A549 (cell line): Measurements from ENCODE around the gene CHST11. TPM values are rescaled to one million over a fixed set of nuclear protein-coding genes. Genes with fewer than 3 reads are reported as not detected.

Experiments used
- ATAC-seq, 2 experiments: fragments of 200-7000 bp in 1 of 2; fragments of >200 bp in 1 of 2; cut with Nextera tagmentation in 1 of 2; cut with Tn5 transposase in 1 of 2; 3 replicates each; pipeline versions ENCODE4 v1.8.0 to v1.9.1; 2018 to 2020; ENCODE audit warnings: mild to moderate bottlenecking in 1 of 2, moderate library complexity in 1 of 2
- CTCF ChIA-PET: fragments of 300-600 bp; sonication (Branson Sonifier 250); formaldehyde crosslinking; extraction: SDS; loops from one replicate; lab custom pipeline; 2021; ENCODE audit warnings: antibody characterized with exemption, inconsistent platforms; lab: Yijun Ruan, JAX
- POLR2A ChIA-PET: fragments of 350-600 bp; formaldehyde crosslinking; extraction: SDS; loops from one replicate; lab custom pipeline; 2021; ENCODE audit warnings: antibody characterized with exemption, inconsistent platforms; lab: Yijun Ruan, JAX
- DNase-seq, 2 experiments: peaks; one replicate each; pipeline versions ENCODE4 v3.0.0 to v3.0.0-alpha.2; 2011 to 2016; ENCODE audit warnings: low read depth in 1 of 2, low spot score in 1 of 2
- FAIRE-seq: peaks from 2 replicates; lab custom pipeline; 2011; peaks lifted over from hg19 to GRCh38; lab: Jason Lieb, UNC
- H3K27ac ChIP-seq, 2 experiments: fragments of >200 bp; sonication (Bioruptor Twin); formaldehyde crosslinking; 3 replicates each; pipeline ENCODE4 v1.5.1; 2016 to 2017
- H3K4me1 ChIP-seq: fragments of >200 bp; sonication (Bioruptor Twin); formaldehyde crosslinking; 3 replicates; pipeline ENCODE4 v1.6.1; 2016
- H3K4me2 ChIP-seq: fragments of >200 bp; sonication (Bioruptor Twin); formaldehyde crosslinking; 3 replicates; pipeline ENCODE4 v1.6.1; 2016
- H3K4me3 ChIP-seq: fragments of >200 bp; sonication (Bioruptor Twin); formaldehyde crosslinking; 3 replicates; pipeline ENCODE4 v1.5.1; 2016
- H3K9me3 ChIP-seq: fragments of >200 bp; sonication (Bioruptor Twin); formaldehyde crosslinking; 3 replicates; pipeline ENCODE4 v1.6.1; 2016
- CTCF ChIP-seq: fragments of >200 bp; sonication (Bioruptor Twin); formaldehyde crosslinking; IDR thresholded peaks from 3 replicates; pipeline ENCODE4 v1.5.1; 2016
- E2F6 ChIP-seq: IDR thresholded peaks from 2 replicates; pipeline ENCODE4 v1.6.1; 2012; ENCODE audit warnings: low read depth, borderline replicate concordance
- EHMT2 ChIP-seq: fragments of 200-600 bp; sonication (generic); IDR thresholded peaks from 2 replicates; pipeline ENCODE4 v1.6.1; 2016; ENCODE audit warnings: antibody characterized with exemption, low read depth, mild to moderate bottlenecking, moderate library complexity
- ESRRA ChIP-seq: fragments of 150-350 bp; IDR thresholded peaks from 2 replicates; pipeline ENCODE4 v1.6.1; 2014; ENCODE audit warnings: mild to moderate bottlenecking, low read length, borderline replicate concordance
- HDAC2 ChIP-seq: fragments of 200-600 bp; sonication (generic); IDR thresholded peaks from 2 replicates; pipeline ENCODE4 v1.6.1; 2016
- HMGXB4 ChIP-seq: fragments of 250-450 bp; sonication (Bioruptor Pico); IDR thresholded peaks from 2 replicates; pipeline ENCODE4 v1.5.0; 2021; ENCODE audit warnings: mild to moderate bottlenecking, moderate library complexity, borderline replicate concordance
- HOXA7 ChIP-seq: fragments of 250-450 bp; sonication (Bioruptor Pico); IDR thresholded peaks from 2 replicates; pipeline ENCODE4 v1.5.0; 2020; ENCODE audit warnings: mild to moderate bottlenecking, moderate library complexity
- HOXB13 ChIP-seq: fragments of 250-450 bp; sonication (Bioruptor Pico); IDR thresholded peaks from 2 replicates; pipeline ENCODE4 v1.5.0; 2020; ENCODE audit warnings: low read depth, mild to moderate bottlenecking, moderate library complexity
- JUNB ChIP-seq: fragments of >200 bp; sonication (Bioruptor Twin); formaldehyde crosslinking; IDR thresholded peaks from 2 replicates; pipeline ENCODE4 v1.6.1; 2016
- MAFK ChIP-seq: fragments of 450-650 bp; IDR thresholded peaks from 2 replicates; pipeline ENCODE4 v1.6.1; 2014; ENCODE audit not compliant: partially characterized antibody
- MAZ ChIP-seq: fragments of 150-350 bp; IDR thresholded peaks from 2 replicates; pipeline ENCODE4 v1.6.1; 2014; ENCODE audit warnings: antibody characterized with exemption, low read depth, low read length, borderline replicate concordance
- NFE2L2 ChIP-seq: fragments of 150-350 bp; conservative IDR thresholded peaks from 2 replicates; pipeline ENCODE4 v1.6.1; 2014; ENCODE audit warnings: low read length
- NR3C1 ChIP-seq: fragments of >200 bp; sonication (Bioruptor Twin); formaldehyde crosslinking; IDR thresholded peaks from 3 replicates; pipeline ENCODE4 v1.6.1; 2017
- PBX3 ChIP-seq: IDR thresholded peaks from 2 replicates; pipeline ENCODE4 v1.6.1; 2012
- RAD21 ChIP-seq, 2 experiments: fragments of >200 bp in 1 of 2; sonication (Bioruptor Twin) in 1 of 2; formaldehyde crosslinking in 1 of 2; IDR thresholded peaks in 1 of 2; conservative IDR thresholded peaks in 1 of 2; 2 replicates in 1 of 2; 3 replicates in 1 of 2; pipeline ENCODE4 v1.6.1; 2012 to 2018; ENCODE audit warnings: inconsistent platforms in 1 of 2
- REST ChIP-seq: fragments of 200-600 bp; sonication (generic); IDR thresholded peaks from 2 replicates; pipeline ENCODE4 v1.6.1; 2016; ENCODE audit warnings: antibody characterized with exemption, mild to moderate bottlenecking, moderate library complexity
- RFX5 ChIP-seq: fragments of 450-650 bp; IDR thresholded peaks from 2 replicates; pipeline ENCODE4 v1.7.1; 2014; ENCODE audit warnings: antibody characterized with exemption, mild to moderate bottlenecking, moderate library complexity
- RNF2 ChIP-seq: fragments of 200-600 bp; sonication (generic); IDR thresholded peaks from 2 replicates; pipeline ENCODE4 v1.6.1; 2016; ENCODE audit warnings: low read depth, mild to moderate bottlenecking, antibody characterized with exemption, moderate library complexity, borderline replicate concordance
- SMC3 ChIP-seq: fragments of >200 bp; sonication (Bioruptor Twin); formaldehyde crosslinking; IDR thresholded peaks from 3 replicates; pipeline ENCODE4 v1.6.1; 2018; ENCODE audit warnings: inconsistent platforms
- SREBF2 ChIP-seq: fragments of 450-650 bp; IDR thresholded peaks from 2 replicates; pipeline ENCODE4 v1.6.1; 2014; ENCODE audit warnings: mild to moderate bottlenecking, moderate library complexity
- USF2 ChIP-seq: fragments of 450-650 bp; IDR thresholded peaks from 2 replicates; pipeline ENCODE4 v1.6.1; 2014; ENCODE audit warnings: antibody characterized with exemption
- ZNF302 ChIP-seq: fragments of 250-450 bp; sonication (Bioruptor Pico); IDR thresholded peaks from 2 replicates; pipeline ENCODE4 v1.9.0; 2021; ENCODE audit warnings: inconsistent platforms, mild to moderate bottlenecking, moderate library complexity
- ZSCAN20 ChIP-seq: fragments of 250-450 bp; sonication (Bioruptor Pico); IDR thresholded peaks from 2 replicates; pipeline ENCODE4 v1.8.0; 2022; ENCODE audit warnings: mild to moderate bottlenecking, moderate library complexity
- WGBS: methylation state at CpG from one replicate; pipeline ENCODE4 v1.1.6; 2017; ENCODE audit errors: missing lambda C conversion rate; 5-methylcytosine and 5-hydroxymethylcytosine counted together
- polyA plus RNA-seq, 4 experiments: library from polyadenylated mRNA; depleted of rRNA in 3 of 4; stranded (reverse); fragments of >200 nt; fragmentation: RNase III in 1 of 4; extraction: RNeasy Plus Mini Kit Qiagen cat#74134 plus additional on column Dnase treatment in 1 of 4; gene quantifications; 2 replicates in 3 of 4; 3 replicates in 1 of 4; pipeline ENCODE4 v1.2.3, GENCODE V29; 2011 to 2017

Gene CHST11
- polyA plus RNA-seq, 2 of the 4 experiments (the other 2 are of a cell fraction): 19.2 to 21.8 TPM

- H3K9me3 ChIP-seq: no peaks in the 10 kb centered on the region
- H3K4me1 ChIP-seq: no peaks in the 10 kb centered on the region
- 80% methylated on average over 4 of the region's 4 CpGs for WGBS
- H3K27ac ChIP-seq: no peak overlapping the region
- no peak for TF ChIP-seq HDAC2
- TF ChIP-seq ZSCAN20 (CRISPR knock-in tag): no peak
- peak; percentile 34 for TF ChIP-seq MAFK
- no peak overlapping the region for H3K4me2 ChIP-seq
- H3K4me3 ChIP-seq: no peak overlapping the region
- ChIA-PET POLR2A (interaction anchor here (0.6 kb wide), 1 partner anchor 553 kb away, joined by 4 read pairs; no protein-coding TSS in a partner anchor), CTCF (interaction anchor here (0.7 to 2.2 kb wide), 7 partner anchors 8 to 618 kb away, joined by 3 to 12 read pairs (median 5); no protein-coding TSS in a partner anchor)
- ATAC-seq: no peak
- FAIRE-seq: no peak
- DNase-seq: no peak
Observed at GRCh38 chr12:104435175-104435574, 21.6 kb upstream of the CHST11 start.

- DNase-seq: no peak
- Histone ChIP-seq H3K4me3 (no peak overlapping the region), H3K9me3 (no peaks in the 10 kb centered on the region), H3K4me1 (no peaks in the 10 kb centered on the region), H3K27ac (no peak overlapping the region), H3K4me2 (no peak overlapping the region)
- no peak for TF ChIP-seq JUNB
- no peak for TF ChIP-seq HOXB13 (CRISPR knock-in tag)
- TF ChIP-seq HOXA7 (CRISPR knock-in tag): no peak
- TF ChIP-seq E2F6: no peak
- no peak for TF ChIP-seq NR3C1
- no peak for TF ChIP-seq SREBF2
- no peak for TF ChIP-seq ZNF302 (CRISPR knock-in tag)
- TF ChIP-seq MAFK: no peak
- TF ChIP-seq REST: no peak
- TF ChIP-seq ZSCAN20 (CRISPR knock-in tag): no peak
- no peak for TF ChIP-seq RFX5
- TF ChIP-seq RNF2: no peak
- WGBS: 65% methylated on average over 3 of the region's 3 CpGs
- CTCF ChIA-PET: interaction anchor here (0.7 to 2.2 kb wide), 6 partner anchors 9 to 617 kb away, joined by 4 to 12 read pairs (median 5); partner anchors contain the start of gene CHST11
- POLR2A ChIA-PET: interaction anchor here (0.6 kb wide), 1 partner anchor 553 kb away, joined by 4 read pairs; no protein-coding TSS in a partner anchor
- FAIRE-seq: no peak
- ATAC-seq: no peak
Observed at GRCh38 chr12:104435765-104436164, 21.0 kb upstream of the CHST11 start.

GRCh38 chr12:104436790-104437189 lies 20.0 kb upstream of the CHST11 start:
- POLR2A ChIA-PET: no interaction called here
- ATAC-seq (no peak), DNase-seq (no peak), FAIRE-seq (no peak)
- no peak overlapping the region for H3K4me2 ChIP-seq
- no peaks in the 10 kb centered on the region for H3K9me3 ChIP-seq
- 84% methylated on average over 8 of the region's 8 CpGs for WGBS
- H3K4me1 ChIP-seq: no peaks in the 10 kb centered on the region
- no peak overlapping the region for H3K27ac ChIP-seq
- H3K4me3 ChIP-seq: no peak overlapping the region
- CTCF ChIA-PET: interaction anchor here (0.6 to 2.2 kb wide), 4 partner anchors 10 to 55 kb away, joined by 4 to 12 read pairs (median 6); no protein-coding TSS in a partner anchor
- TF ChIP-seq CTCF (no peak), ESRRA (no peak), EHMT2 (no peak), MAFK (no peak), NFE2L2 (no peak), RAD21 (conservative IDR thresholded peaks at IDR 0.05 in 1 of 2, IDR thresholded peaks at IDR 0.05 in 1 of 2) (no peak), HMGXB4 (CRISPR knock-in tag) (no peak), PBX3 (no peak), MAZ (no peak), SMC3 (no peak), USF2 (no peak)
